WTC11 (cell line): ENCODE data around the gene HPCA. TPM values are rescaled to one million over a fixed set of nuclear protein-coding genes. Genes with fewer than 3 reads are reported as not detected.

ENCODE experiments used
- ATAC-seq: fragments of 200-7000 bp; cut with Tn5 transposase; 2 replicates; pipeline ENCODE4 v1.10.0; 2021; ENCODE audit warnings: mild to moderate bottlenecking, moderate library complexity
- CTCF ChIA-PET: fragments of 300-600 bp; sonication (Branson Sonifier 250); formaldehyde crosslinking; loops from one replicate; lab custom pipeline; 2021; ENCODE audit warnings: antibody characterized with exemption; lab: Charles Lee
- POLR2A ChIA-PET: fragments of 350-600 bp; sonication (Branson Sonifier 250); formaldehyde crosslinking; loops from one replicate; lab custom pipeline; 2021; ENCODE audit warnings: antibody characterized with exemption; lab: Charles Lee
- DNase-seq: peaks from one replicate; pipeline ENCODE4 v3.0.0; 2021; ENCODE audit warnings: low spot score
- H3K27ac Mint-ChIP-seq: 2 replicates; pipeline ENCODE4 v1.8.0; 2021; ENCODE audit warnings: mixed read lengths
- H3K27me3 Mint-ChIP-seq: 2 replicates; pipeline ENCODE4 v1.8.0; 2021; ENCODE audit warnings: low read depth, mild to moderate bottlenecking, moderate library complexity, mixed read lengths
- H3K36me3 Mint-ChIP-seq: 2 replicates; pipeline ENCODE4 v1.8.0; 2021; ENCODE audit warnings: mixed read lengths
- H3K4me1 Mint-ChIP-seq: 2 replicates; pipeline ENCODE4 v1.8.0; 2022; ENCODE audit warnings: mixed read lengths
- H3K4me3 Mint-ChIP-seq: 2 replicates; pipeline ENCODE4 v1.8.0; 2021; ENCODE audit warnings: mild to moderate bottlenecking, moderate library complexity, mixed read lengths
- H3K9me3 Mint-ChIP-seq: 2 replicates; pipeline ENCODE4 v1.8.0; 2021; ENCODE audit warnings: mixed read lengths
- ATF1 ChIP-seq: sonication (generic); formaldehyde crosslinking; IDR thresholded peaks from 2 replicates; pipeline ENCODE4 v1.8.1; 2023; ENCODE audit warnings: mild to moderate bottlenecking, moderate library complexity, missing genetic modification reagents
- CREM ChIP-seq: sonication (generic); formaldehyde crosslinking; IDR thresholded peaks from 2 replicates; pipeline ENCODE4 v1.8.1; 2022; ENCODE audit warnings: mild to moderate bottlenecking, missing genetic modification reagents, moderate library complexity
- ERG ChIP-seq: fragments of 250-450 bp; sonication (Bioruptor Pico); IDR thresholded peaks from 2 replicates; pipeline ENCODE4 v1.8.0; 2021; ENCODE audit warnings: mild to moderate bottlenecking
- ESRRA ChIP-seq: sonication (generic); formaldehyde crosslinking; IDR thresholded peaks from 2 replicates; pipeline ENCODE4 v1.8.1; 2022; ENCODE audit warnings: mild to moderate bottlenecking, missing genetic modification reagents, borderline replicate concordance
- IRF2 ChIP-seq: sonication (generic); formaldehyde crosslinking; IDR thresholded peaks from 2 replicates; pipeline ENCODE4 v1.8.0; 2022; ENCODE audit warnings: low read depth, missing genetic modification reagents, borderline replicate concordance
- JAZF1 ChIP-seq: fragments of 250-450 bp; sonication (Bioruptor Pico); IDR thresholded peaks from 2 replicates; pipeline ENCODE4 v1.9.0; 2021; ENCODE audit warnings: moderate library complexity, mild to moderate bottlenecking, inconsistent platforms
- JUN ChIP-seq: sonication (generic); formaldehyde crosslinking; IDR thresholded peaks from 2 replicates; pipeline ENCODE4 v1.8.0; 2023; ENCODE audit warnings: mild to moderate bottlenecking, missing genetic modification reagents
- NFATC4 ChIP-seq: fragments of 250-450 bp; sonication (Bioruptor Pico); IDR thresholded peaks from 2 replicates; pipeline ENCODE4 v1.9.0; 2021; ENCODE audit warnings: mild to moderate bottlenecking
- NR2C2 ChIP-seq: sonication (generic); formaldehyde crosslinking; IDR thresholded peaks from 2 replicates; pipeline ENCODE4 v1.8.0; 2022; ENCODE audit warnings: mild to moderate bottlenecking, missing genetic modification reagents
- PRRX2 ChIP-seq: fragments of 250-450 bp; sonication (Bioruptor Pico); IDR thresholded peaks from 2 replicates; pipeline ENCODE4 v1.8.0; 2021; ENCODE audit warnings: mild to moderate bottlenecking
- STAT6 ChIP-seq: sonication (generic); formaldehyde crosslinking; conservative IDR thresholded peaks from 2 replicates; pipeline ENCODE4 v1.8.1; 2023; ENCODE audit warnings: mild to moderate bottlenecking, low read depth, missing genetic modification reagents, moderate library complexity
- TCF7 ChIP-seq: sonication (generic); formaldehyde crosslinking; IDR thresholded peaks from 2 replicates; pipeline ENCODE4 v1.8.0; 2022; ENCODE audit warnings: mild to moderate bottlenecking, low read depth, missing genetic modification reagents, moderate library complexity
- TP53 ChIP-seq: sonication (generic); formaldehyde crosslinking; IDR thresholded peaks from 2 replicates; pipeline ENCODE4 v1.8.1; 2023; ENCODE audit warnings: mild to moderate bottlenecking, missing genetic modification reagents
- ZNF121 ChIP-seq: sonication (generic); formaldehyde crosslinking; IDR thresholded peaks from 2 replicates; pipeline ENCODE4 v1.8.0; 2023; ENCODE audit warnings: missing genetic modification reagents
- ZNF416 ChIP-seq: fragments of 250-450 bp; sonication (Bioruptor Pico); IDR thresholded peaks from 2 replicates; pipeline ENCODE4 v1.9.0; 2021; ENCODE audit warnings: mild to moderate bottlenecking, inconsistent platforms
- total RNA-seq: library from RNA; stranded (reverse); gene quantifications from 3 replicates; pipeline ENCODE4 v1.2.3, GENCODE V29; 2021
- TF ChIP-seq, protein P1 (sequence below): sonication (generic); formaldehyde crosslinking; IDR thresholded peaks from 2 replicates; pipeline ENCODE4 v1.8.0; 2022; ENCODE audit warnings: mild to moderate bottlenecking, missing genetic modification reagents
- TF ChIP-seq, protein P2 (sequence below): sonication (generic); formaldehyde crosslinking; IDR thresholded peaks from 2 replicates; pipeline ENCODE4 v1.8.1; 2023; ENCODE audit warnings: mild to moderate bottlenecking, missing genetic modification reagents
- TF ChIP-seq, protein P3 (sequence below): sonication (generic); formaldehyde crosslinking; IDR thresholded peaks from 2 replicates; pipeline ENCODE4 v1.8.0; 2022; ENCODE audit warnings: missing genetic modification reagents
- TF ChIP-seq, protein P4 (sequence below): sonication (generic); formaldehyde crosslinking; IDR thresholded peaks from 2 replicates; pipeline ENCODE4 v1.8.0; 2023; ENCODE audit warnings: mild to moderate bottlenecking, missing genetic modification reagents

HPCA gene
- total RNA-seq, 1 experiment from 2014 or later, result 1.9 TPM

DNA sequence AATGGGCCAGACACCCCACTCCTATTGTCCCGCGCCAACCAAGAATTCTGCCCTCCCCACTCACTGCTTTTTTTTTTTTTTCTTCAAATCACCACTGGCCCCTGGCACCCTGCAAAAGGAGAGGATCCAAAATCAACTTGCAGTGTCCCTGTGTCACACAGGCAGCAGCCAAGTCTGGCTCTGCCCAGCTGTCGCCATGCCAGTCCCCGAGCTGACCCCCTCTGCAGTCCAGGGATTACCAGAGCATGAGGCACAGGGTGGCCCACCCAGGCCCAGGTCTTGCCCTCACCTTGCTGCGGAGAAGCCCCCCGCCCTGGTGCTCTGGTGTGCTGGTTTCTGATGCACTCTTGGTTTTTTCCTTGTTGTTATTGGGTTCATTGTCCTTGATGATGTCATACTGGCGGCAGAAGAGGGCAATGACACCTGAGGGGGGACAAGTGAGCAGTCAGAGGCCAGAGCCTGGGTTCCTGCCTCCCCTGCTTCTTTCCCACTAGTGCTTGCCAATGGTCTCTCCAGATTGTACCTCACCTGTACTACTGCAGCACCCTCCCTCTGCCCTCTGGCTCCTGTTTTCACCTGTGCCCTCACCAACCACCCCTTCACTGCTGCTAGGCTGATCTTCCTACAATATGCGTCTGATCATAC lies 21.8 kb upstream of the HPCA start (continued):
- TF ChIP-seq STAT6 (CRISPR knock-in tag), result no peak
- TF ChIP-seq ERG (CRISPR knock-in tag), result no peak
- TF ChIP-seq CREM (CRISPR knock-in tag), result no peak

- Mint-ChIP-seq H3K36me3 (peaks cover 6% of the 10 kb centered on the region), H3K4me3 (no peak overlapping the region), H3K9me3 (no peaks in the 10 kb centered on the region), H3K27ac (no peak overlapping the region), H3K27me3 (peaks cover 25% of the 10 kb centered on the region)
- no peak for DNase-seq
- CTCF ChIA-PET, result interaction anchor here (1.2 kb wide), 1 partner anchor 27 kb away, joined by 4 read pairs; no protein-coding TSS in a partner anchor
- POLR2A ChIA-PET, result no interaction called here
- no peak for ATAC-seq
- TF ChIP-seq JUN (no peak), JAZF1 (no peak), TCF7 (CRISPR knock-in tag) (no peak), NFATC4 (CRISPR knock-in tag) (no peak), TP53 (CRISPR knock-in tag) (no peak)
- TF ChIP-seq, protein P1, sequence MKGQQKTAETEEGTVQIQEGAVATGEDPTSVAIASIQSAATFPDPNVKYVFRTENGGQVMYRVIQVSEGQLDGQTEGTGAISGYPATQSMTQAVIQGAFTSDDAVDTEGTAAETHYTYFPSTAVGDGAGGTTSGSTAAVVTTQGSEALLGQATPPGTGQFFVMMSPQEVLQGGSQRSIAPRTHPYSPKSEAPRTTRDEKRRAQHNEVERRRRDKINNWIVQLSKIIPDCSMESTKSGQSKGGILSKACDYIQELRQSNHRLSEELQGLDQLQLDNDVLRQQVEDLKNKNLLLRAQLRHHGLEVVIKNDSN, result no peak
- TF ChIP-seq, all 79 proteins: peak for 0
- peaks cover 9% of the 10 kb centered on the region for H3K4me1 Mint-ChIP-seq
Measured at GRCh38 chr1:32865639-32866405, 20.5 kb upstream of the HPCA start.

DNA sequence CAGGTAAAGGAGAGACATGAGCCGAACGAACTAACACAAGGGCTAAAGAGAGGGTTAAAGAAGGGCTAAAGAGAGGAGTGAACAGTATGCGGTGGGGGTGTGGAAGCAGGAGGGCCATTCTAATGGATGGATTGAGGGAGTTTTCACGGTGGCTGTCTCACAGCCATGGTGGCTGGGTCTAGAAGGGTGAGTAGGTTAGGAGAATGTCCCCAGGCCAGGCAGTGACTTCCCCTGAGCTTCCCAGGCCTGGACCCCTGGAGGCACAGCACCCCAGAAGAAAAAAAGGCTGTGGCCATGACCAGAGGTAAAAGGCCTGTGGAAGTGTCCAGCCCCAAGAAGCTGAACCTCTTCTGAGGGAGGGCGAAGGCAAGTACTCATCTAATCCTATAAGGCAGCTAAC lies 19.1 kb upstream of the HPCA start:
- H3K27ac Mint-ChIP-seq, result no peak overlapping the region
- no peak overlapping the region for H3K4me3 Mint-ChIP-seq
- peaks cover 20% of the 10 kb centered on the region for H3K4me1 Mint-ChIP-seq
- ATAC-seq (no peak), DNase-seq (no peak)
- H3K9me3 Mint-ChIP-seq, result no peaks in the 10 kb centered on the region
- POLR2A ChIA-PET, result no interaction called here
- peaks cover 38% of the 10 kb centered on the region for H3K27me3 Mint-ChIP-seq
- peaks cover 6% of the 10 kb centered on the region for H3K36me3 Mint-ChIP-seq
- CTCF ChIA-PET, result interaction anchor here (0.5 to 1.2 kb wide), 3 partner anchors 10 to 36 kb away, joined by 3 to 4 read pairs (median 3); no protein-coding TSS in a partner anchor
- TF ChIP-seq NR2C2 (CRISPR knock-in tag), result no peak
- no peak for TF ChIP-seq ZNF416 (CRISPR knock-in tag)
- TF ChIP-seq PRRX2 (CRISPR knock-in tag), result no peak
- TF ChIP-seq, protein P2, sequence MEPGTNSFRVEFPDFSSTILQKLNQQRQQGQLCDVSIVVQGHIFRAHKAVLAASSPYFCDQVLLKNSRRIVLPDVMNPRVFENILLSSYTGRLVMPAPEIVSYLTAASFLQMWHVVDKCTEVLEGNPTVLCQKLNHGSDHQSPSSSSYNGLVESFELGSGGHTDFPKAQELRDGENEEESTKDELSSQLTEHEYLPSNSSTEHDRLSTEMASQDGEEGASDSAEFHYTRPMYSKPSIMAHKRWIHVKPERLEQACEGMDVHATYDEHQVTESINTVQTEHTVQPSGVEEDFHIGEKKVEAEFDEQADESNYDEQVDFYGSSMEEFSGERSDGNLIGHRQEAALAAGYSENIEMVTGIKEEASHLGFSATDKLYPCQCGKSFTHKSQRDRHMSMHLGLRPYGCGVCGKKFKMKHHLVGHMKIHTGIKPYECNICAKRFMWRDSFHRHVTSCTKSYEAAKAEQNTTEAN (CRISPR knock-in tag), result no peak
- TF ChIP-seq IRF2, result no peak
- TF ChIP-seq ATF1, result no peak
- TF ChIP-seq ZNF121, result no peak
- TF ChIP-seq ESRRA (CRISPR knock-in tag), result no peak
- TF ChIP-seq, protein P3, sequence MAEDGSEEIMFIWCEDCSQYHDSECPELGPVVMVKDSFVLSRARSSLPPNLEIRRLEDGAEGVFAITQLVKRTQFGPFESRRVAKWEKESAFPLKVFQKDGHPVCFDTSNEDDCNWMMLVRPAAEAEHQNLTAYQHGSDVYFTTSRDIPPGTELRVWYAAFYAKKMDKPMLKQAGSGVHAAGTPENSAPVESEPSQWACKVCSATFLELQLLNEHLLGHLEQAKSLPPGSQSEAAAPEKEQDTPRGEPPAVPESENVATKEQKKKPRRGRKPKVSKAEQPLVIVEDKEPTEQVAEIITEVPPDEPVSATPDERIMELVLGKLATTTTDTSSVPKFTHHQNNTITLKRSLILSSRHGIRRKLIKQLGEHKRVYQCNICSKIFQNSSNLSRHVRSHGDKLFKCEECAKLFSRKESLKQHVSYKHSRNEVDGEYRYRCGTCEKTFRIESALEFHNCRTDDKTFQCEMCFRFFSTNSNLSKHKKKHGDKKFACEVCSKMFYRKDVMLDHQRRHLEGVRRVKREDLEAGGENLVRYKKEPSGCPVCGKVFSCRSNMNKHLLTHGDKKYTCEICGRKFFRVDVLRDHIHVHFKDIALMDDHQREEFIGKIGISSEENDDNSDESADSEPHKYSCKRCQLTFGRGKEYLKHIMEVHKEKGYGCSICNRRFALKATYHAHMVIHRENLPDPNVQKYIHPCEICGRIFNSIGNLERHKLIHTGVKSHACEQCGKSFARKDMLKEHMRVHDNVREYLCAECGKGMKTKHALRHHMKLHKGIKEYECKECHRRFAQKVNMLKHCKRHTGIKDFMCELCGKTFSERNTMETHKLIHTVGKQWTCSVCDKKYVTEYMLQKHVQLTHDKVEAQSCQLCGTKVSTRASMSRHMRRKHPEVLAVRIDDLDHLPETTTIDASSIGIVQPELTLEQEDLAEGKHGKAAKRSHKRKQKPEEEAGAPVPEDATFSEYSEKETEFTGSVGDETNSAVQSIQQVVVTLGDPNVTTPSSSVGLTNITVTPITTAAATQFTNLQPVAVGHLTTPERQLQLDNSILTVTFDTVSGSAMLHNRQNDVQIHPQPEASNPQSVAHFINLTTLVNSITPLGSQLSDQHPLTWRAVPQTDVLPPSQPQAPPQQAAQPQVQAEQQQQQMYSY, result no peak
- TF ChIP-seq, protein P4, sequence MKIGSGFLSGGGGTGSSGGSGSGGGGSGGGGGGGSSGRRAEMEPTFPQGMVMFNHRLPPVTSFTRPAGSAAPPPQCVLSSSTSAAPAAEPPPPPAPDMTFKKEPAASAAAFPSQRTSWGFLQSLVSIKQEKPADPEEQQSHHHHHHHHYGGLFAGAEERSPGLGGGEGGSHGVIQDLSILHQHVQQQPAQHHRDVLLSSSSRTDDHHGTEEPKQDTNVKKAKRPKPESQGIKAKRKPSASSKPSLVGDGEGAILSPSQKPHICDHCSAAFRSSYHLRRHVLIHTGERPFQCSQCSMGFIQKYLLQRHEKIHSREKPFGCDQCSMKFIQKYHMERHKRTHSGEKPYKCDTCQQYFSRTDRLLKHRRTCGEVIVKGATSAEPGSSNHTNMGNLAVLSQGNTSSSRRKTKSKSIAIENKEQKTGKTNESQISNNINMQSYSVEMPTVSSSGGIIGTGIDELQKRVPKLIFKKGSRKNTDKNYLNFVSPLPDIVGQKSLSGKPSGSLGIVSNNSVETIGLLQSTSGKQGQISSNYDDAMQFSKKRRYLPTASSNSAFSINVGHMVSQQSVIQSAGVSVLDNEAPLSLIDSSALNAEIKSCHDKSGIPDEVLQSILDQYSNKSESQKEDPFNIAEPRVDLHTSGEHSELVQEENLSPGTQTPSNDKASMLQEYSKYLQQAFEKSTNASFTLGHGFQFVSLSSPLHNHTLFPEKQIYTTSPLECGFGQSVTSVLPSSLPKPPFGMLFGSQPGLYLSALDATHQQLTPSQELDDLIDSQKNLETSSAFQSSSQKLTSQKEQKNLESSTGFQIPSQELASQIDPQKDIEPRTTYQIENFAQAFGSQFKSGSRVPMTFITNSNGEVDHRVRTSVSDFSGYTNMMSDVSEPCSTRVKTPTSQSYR (CRISPR knock-in tag), result no peak
